ENCODE results near the gene EED. TPM values are rescaled to one million over a fixed set of nuclear protein-coding genes. Genes with fewer than 3 reads are reported as not detected.
A peak's percentile ranks its signal among the peaks of the same experiment; 100 is the strongest.

Gene EED
- total and polyA plus RNA-seq, 9 donors: 16.2 to 29.4 (median 17.2) TPM

DNA sequence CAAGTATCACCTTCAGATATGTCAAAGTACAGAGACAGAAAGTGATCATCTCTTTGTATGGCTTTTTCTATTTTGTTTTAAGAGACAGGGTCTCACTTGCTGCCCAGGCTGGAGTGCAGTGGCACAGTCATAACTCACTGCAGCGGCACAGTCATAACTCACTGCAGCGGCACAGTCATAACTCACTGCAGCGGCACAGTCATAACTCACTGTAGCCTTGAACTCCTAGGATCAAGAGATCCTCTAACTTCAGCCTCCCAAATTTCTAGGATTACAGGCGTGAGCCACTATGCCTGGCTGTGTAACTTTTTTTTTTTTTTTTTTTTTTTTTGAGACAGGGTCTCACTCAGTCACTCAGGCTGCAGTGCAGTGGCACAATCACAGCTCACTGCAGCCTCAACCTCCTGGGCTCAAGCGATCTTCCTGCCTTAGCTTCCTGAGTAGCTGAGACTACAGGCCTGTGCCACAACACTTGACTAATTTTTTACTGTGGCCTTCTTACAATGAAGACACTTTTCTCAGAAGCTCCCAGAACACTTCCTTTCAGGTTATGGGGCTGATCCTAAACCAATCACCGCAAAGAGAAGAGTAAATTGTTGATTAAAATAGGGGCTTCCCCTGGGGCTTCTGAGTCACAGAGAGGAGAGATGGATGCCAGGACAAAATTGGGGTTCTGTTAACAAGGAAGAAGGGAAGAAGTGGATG, 48.5 kb downstream of the EED start:
- no peak overlapping the region for H3K27ac ChIP-seq
- no peak overlapping the region for H3K4me3 ChIP-seq
- H3K4me1 ChIP-seq (ENCODE audit: insufficient read depth): no peaks in the 10 kb centered on the region
- H3K9me3 ChIP-seq: no peaks in the 10 kb centered on the region
- no peaks in the 10 kb centered on the region for H3K36me3 ChIP-seq
- TF ChIP-seq, protein P1, sequence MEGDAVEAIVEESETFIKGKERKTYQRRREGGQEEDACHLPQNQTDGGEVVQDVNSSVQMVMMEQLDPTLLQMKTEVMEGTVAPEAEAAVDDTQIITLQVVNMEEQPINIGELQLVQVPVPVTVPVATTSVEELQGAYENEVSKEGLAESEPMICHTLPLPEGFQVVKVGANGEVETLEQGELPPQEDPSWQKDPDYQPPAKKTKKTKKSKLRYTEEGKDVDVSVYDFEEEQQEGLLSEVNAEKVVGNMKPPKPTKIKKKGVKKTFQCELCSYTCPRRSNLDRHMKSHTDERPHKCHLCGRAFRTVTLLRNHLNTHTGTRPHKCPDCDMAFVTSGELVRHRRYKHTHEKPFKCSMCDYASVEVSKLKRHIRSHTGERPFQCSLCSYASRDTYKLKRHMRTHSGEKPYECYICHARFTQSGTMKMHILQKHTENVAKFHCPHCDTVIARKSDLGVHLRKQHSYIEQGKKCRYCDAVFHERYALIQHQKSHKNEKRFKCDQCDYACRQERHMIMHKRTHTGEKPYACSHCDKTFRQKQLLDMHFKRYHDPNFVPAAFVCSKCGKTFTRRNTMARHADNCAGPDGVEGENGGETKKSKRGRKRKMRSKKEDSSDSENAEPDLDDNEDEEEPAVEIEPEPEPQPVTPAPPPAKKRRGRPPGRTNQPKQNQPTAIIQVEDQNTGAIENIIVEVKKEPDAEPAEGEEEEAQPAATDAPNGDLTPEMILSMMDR (IDR thresholded peaks at IDR 0.05): no peak
- no peak for TF ChIP-seq POLR2A (IDR thresholded peaks at IDR 0.05)
- no peak for TF ChIP-seq EP300 (IDR thresholded peaks at IDR 0.05)
- WGBS, 3 donors: 83 to 91% (median 88%) methylated on average over 6 of the region's 6 CpGs
- intact Hi-C loops (cut with DNase I): loop anchor here in 3 of 4 donors (5.0 to 10.0 kb wide), 3 partner anchors 351 to 441 kb away; no protein-coding TSS in a partner anchor
- H3K27me3 ChIP-seq: no peaks in the 10 kb centered on the region
- DNase-seq: no peak

DNA sequence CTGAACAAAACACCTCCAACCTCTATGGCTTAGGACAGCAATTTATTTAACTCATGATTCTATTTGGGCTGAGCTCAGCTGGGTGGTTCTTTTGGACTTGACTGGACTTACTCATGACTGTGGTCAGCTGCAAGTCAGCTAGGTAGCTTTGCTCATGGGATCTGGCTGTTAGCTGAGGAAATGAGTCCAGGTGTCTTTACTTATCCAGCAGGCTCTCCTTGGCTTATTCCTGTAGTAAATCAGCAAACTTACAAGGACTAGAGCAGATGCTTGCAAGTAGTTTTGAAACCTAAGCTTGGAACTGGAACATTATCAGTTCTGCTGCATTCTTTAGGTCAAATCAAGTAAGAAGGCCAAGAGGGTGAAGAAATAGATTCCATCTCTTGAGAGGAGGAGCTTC, 49.5 kb downstream of the EED start:
- H3K36me3 ChIP-seq: no peaks in the 10 kb centered on the region
- H3K9me3 ChIP-seq: no peaks in the 10 kb centered on the region
- H3K27me3 ChIP-seq: no peaks in the 10 kb centered on the region
- intact Hi-C loops (cut with DNase I): loop anchor here in 3 of 4 donors (5.0 to 10.0 kb wide), 3 partner anchors 352 to 442 kb away; no protein-coding TSS in a partner anchor
- no peak overlapping the region for H3K27ac ChIP-seq
- no peak overlapping the region for H3K4me3 ChIP-seq
- TF ChIP-seq EP300 (IDR thresholded peaks at IDR 0.05) (no peak), POLR2A (IDR thresholded peaks at IDR 0.05) (no peak)
- TF ChIP-seq, protein P1 (IDR thresholded peaks at IDR 0.05): no peak
- no peaks in the 10 kb centered on the region for H3K4me1 ChIP-seq (ENCODE audit: insufficient read depth)
- DNase-seq: no peak

DNA sequence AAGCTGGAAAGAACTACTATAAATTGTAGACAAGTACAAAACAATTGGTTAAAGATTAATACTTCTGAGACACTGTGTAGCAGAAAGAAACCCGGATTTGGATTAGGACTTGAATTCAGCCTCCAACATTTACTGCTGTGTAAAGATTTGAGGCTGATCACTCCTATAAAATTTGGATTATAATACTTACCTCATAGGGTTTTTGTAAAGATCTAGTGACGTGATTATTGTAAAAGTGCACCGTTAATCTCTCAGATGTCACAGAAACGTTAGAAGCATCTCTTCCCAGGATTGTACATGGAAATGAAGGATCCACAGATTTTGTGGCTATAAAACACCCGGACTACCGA, 57.2 kb downstream of the EED start:
- peak overlapping the region; percentile 63 for H3K4me3 ChIP-seq
- H3K36me3 ChIP-seq: no peaks in the 10 kb centered on the region
- 3 to 5% (median 3%) methylated on average over 6 of the region's 6 CpGs for WGBS, 3 donors
- intact Hi-C loops (cut with DNase I): no loop called here
- no peaks in the 10 kb centered on the region for H3K4me1 ChIP-seq (ENCODE audit: insufficient read depth)
- no peaks in the 10 kb centered on the region for H3K9me3 ChIP-seq
- DNase-seq: no peak
- no peaks in the 10 kb centered on the region for H3K27me3 ChIP-seq
- no peak for TF ChIP-seq EP300 (IDR thresholded peaks at IDR 0.05)
- TF ChIP-seq, protein P1 (IDR thresholded peaks at IDR 0.05): no peak
- TF ChIP-seq POLR2A (IDR thresholded peaks at IDR 0.05): no peak
- no peak overlapping the region for H3K27ac ChIP-seq

DNA sequence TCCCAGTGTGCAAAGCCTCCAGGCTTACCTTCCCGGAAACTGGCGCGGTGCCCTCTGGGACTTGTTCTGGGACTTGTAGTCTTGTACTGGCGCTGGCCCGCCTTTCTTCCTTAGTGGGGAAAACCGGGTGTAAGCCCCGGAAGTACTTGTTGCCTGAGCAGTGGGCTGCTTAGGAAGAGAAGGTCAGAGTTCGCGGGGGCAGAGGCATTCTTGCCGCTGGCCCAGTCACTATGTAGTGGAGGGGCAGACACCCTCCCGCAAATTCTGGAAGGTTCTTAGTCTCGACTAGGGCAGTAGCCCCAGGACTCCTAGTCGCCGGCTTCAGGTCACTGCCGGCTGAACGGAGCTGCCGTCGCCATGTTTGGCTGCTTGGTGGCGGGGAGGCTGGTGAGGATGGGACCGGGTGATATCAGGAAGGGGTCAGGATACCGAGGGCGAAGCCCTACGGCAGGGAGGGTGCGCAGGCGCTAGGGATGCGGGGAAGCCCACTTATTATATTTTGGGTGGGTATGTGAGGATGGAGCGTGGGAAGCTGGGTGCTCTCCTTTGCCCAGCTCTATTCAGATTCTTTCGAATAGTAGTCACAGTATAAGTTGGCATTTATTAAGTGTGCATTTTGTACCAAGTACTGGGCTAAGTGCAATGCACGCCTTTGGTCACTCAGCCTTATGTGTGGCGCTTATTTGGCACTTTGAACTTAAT, 57.7 kb downstream of the EED start, which contains the start of gene HIKESHI:
Gene HIKESHI (plus strand): TSS at position 149 of the 702 bp plus-strand sequence. CDS start 209 bp downstream, at position 358.
- H3K27me3 ChIP-seq: no peaks in the 10 kb centered on the region
- no peaks in the 10 kb centered on the region for H3K4me1 ChIP-seq (ENCODE audit: insufficient read depth)
- DNase-seq: peak; percentile 98 to 100 (median 100)
- WGBS, 3 donors: 0 to 2% (median 0%) methylated on average over 30 of the region's 30 CpGs
- H3K4me3 ChIP-seq: peak within 1 kb of the TSS; percentile 63
- intact Hi-C loops (cut with DNase I): no loop called here
- TF ChIP-seq POLR2A (IDR thresholded peaks at IDR 0.05) (peak; percentile 42), EP300 (IDR thresholded peaks at IDR 0.05) (no peak)
- TF ChIP-seq, protein P1 (IDR thresholded peaks at IDR 0.05): peak in 1 of 3 donors; percentile 10
- no peaks in the 10 kb centered on the region for H3K36me3 ChIP-seq
- peak within 1 kb of the TSS; percentile 26 to 41 for H3K27ac ChIP-seq
- H3K9me3 ChIP-seq: no peaks in the 10 kb centered on the region
